ENCODE measurements around the gene AZIN2.
A peak's percentile ranks its signal among the peaks of the same experiment; 100 is the strongest.
"Not testable (repeated sequence)": the region's sequence is repeated elsewhere in the genome, so short reads cannot be mapped to it uniquely, and the experiment has no call there.

The AZIN2 gene

GRCh38 chr1:33057095-33057494 is 23.9 kb upstream of the AZIN2 start:
- no peak for DNase-seq (ENCODE audit: low spot score)

GRCh38 chr1:33060579-33061083 is 20.3 kb upstream of the AZIN2 start:
- DNase-seq (ENCODE audit: low spot score) = no peak

GRCh38 chr1:33061834-33062233 is 19.1 kb upstream of the AZIN2 start:
- no peak for DNase-seq (ENCODE audit: low spot score)

GRCh38 chr1:33064284-33064683 is 16.7 kb upstream of the AZIN2 start:
- DNase-seq (ENCODE audit: low spot score) = not testable (repeated sequence)

- DNase-seq (ENCODE audit: low spot score) = no peak
These were observed 15.7 kb upstream of the AZIN2 start for GRCh38 chr1:33065301-33065700.

DNA sequence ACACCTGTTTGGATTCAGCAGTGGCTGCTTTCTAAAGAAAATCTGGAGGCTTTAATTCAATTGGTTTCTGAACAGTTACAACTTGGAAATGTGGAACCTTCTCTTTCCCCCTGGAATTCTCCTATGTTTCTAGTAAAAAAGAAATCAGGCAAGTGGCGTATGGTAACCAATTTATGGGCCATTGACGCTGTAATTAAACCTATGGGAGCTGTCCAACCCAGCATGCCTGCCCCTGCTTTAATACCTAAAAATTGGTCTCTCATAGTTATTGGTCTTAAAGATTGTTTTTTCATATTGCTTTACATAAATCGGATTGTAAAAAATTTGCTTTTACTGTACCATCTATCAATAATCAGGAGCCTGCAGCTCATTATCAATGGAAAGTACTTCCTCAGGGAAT is 14.5 kb upstream of the AZIN2 start:
- not testable (repeated sequence) for DNase-seq (ENCODE audit: low spot score)

- not testable (repeated sequence) for DNase-seq (ENCODE audit: low spot score)
These were observed 12.8 kb upstream of the AZIN2 start for GRCh38 chr1:33068108-33068507.

GRCh38 chr1:33070628-33071027 is 10.3 kb upstream of the AZIN2 start:
- no peak for DNase-seq (ENCODE audit: low spot score)

- DNase-seq (ENCODE audit: low spot score) = no peak
These were observed 8.2 kb upstream of the AZIN2 start for GRCh38 chr1:33072707-33073106.

DNA sequence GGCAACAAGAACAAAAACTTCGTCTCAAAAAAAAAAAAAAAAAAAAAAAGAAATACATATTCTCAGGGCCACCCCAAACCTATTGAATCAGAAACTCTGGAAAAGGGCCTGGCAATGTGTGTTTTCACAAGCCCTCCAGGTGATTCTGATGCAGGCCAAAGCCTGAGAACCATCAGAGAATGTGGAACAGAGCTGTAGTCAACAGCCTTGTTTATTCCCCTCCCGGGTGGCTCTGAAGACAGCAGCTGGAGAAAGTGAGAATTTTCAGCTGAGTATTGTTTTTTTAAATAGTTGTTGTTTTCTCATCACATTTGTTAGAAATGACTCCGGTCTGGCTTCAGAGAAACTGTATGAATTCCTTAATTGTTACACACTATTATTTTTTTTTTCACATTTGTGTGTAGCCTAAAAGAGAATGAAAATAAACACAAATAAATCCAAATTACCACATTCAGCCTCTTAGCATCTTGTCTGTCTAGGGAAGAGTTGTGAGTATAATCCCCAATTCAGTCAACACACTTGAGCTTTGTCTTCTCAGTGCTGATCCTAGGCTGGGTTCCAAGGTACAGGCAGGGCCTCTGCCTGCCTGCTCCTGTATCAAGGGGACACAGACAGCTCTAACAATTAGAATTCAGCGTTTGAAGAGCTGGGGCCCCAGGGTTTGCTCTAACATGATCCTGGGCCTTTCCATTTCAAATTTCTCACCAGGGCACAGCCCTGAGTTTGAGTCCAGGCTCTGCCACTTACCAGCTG is 6.6 kb upstream of the AZIN2 start:
- no peak for DNase-seq (ENCODE audit: low spot score)

- DNase-seq (ENCODE audit: low spot score) = no peak
These were observed 2.8 kb upstream of the AZIN2 start for GRCh38 chr1:33078030-33078591.

- DNase-seq (ENCODE audit: low spot score) = no peak
These were observed 580 bp upstream of the AZIN2 start for GRCh38 chr1:33080373-33080772.

DNA sequence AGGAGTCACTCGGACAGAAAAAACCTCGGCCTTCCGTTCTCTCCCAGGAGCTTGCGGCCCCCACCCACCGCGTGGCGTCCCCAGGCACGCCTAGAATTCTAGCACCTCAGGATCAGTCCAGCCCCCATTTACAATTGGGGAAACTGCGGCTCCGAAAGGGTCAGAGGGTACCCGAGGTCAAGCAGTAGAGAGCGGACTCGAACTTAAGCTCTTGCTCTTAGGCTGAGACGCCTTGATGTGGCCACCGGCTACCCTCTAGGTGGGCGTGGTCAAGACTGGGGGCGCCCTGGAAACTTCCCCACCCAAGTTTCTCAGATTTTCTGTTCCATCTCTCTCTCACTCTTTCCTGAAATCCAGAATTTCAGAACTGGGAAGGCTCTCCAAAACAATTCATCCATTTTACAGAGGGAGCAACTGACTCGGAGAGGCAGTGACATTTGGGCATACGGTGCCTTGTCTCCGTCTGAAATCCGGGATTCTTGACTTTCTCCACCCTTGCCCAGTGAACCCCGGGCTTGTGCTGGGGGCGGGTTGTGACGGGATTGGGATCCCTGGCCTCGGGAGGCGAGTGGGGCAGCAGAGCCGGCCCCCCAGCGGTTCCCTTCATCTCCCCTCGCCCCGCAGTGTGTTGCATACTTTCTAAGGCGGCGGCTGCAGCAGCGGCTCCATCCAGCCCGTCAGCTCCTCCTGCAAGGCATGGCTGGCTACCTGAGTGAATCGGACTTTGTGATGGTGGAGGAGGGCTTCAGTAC is 777 bp downstream of the AZIN2 start:
- DNase-seq (ENCODE audit: low spot score) = no peak

DNA sequence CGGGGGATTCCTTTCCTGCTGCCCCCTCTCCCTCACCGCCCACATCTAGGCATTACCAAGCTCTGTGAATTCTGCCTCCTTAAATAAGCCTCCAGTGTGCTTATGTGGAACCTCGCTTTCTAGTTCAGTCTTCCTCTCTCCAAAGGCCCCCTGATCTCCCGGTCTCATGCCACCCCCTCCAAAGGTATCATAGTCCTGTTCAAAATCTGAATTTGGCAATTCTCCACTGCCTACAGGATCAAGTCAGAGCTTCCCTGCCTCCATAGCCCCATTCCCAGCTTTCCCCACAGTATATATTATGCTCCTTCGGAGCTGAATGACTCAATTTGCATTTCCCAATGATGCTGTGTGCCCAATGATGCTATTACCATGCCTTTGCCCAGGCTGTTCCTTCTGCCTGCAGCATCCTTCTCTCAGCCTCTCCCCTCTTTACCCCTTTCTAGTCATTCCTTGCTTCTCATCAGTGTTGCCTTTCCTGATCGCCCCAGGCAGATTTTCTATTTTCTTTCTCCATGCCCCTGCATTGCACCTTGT is 1.7 kb downstream of the AZIN2 start:
- no peak for DNase-seq (ENCODE audit: low spot score)

- DNase-seq (ENCODE audit: low spot score) = no peak
These were observed 4.4 kb downstream of the AZIN2 start for GRCh38 chr1:33085332-33085731.

DNA sequence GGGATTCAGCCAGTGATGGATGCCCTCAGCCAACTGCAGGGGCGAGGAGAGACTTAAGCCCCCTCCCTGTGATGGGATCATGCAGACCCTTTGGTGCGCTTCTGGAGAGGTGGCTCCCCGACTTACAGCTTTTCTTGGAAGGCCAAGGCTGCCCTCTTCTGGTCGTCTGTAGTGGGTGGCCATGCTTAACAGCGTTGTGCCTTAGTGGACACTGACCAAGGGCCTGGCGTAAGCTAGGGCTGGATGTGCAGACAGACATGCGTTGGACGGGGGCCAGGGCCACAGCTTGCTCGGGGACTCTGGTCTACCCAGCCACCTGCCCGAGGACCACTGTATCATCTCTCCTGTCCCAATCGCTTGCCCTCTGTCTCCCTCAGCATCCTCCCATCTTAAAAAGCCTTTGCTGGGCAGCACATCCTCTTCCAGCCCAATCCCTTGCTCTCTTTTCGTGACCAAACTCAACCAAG is 5.5 kb downstream of the AZIN2 start:
- DNase-seq (ENCODE audit: low spot score) = peak; percentile 25

- DNase-seq (ENCODE audit: low spot score) = no peak
These were observed 6.7 kb downstream of the AZIN2 start for GRCh38 chr1:33087677-33088076.

DNA sequence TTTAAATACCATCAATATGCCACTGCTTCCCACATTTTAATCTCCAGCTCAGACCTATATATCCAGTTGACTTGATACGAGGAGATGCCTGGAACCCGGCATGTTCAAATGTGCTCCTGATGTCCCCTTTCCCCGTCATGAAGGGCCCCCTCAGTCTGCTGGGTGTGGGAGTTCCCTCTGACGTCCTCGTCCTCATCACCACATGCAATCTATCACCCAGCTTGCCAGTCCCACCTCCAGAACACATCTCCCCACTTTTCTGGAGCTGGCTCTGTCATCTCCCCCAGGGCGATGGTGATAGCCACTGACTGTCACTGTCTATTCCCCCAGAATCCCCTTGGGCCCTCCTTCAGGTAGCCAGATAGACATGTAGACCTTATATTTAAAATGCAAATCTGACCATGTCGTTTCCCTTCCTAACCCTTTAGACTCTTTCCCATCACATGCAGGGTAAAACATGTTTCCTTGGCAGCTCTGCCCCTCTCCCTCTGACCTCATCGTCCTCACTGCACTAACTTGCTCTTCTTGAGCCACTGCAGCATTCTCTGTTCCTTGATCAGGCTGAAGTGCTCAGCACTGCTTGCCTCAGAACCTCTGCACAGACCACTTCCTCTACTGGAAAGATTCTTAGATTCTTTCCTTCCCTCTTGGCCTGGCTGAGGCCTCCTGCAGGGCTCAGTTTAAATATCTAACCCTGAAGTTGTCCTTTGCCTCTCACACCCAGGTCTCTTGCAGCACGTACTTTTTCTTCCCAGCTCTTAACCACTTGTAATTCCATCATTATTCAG is 7.4 kb downstream of the AZIN2 start:
- DNase-seq (ENCODE audit: low spot score) = no peak

- no peak for DNase-seq (ENCODE audit: low spot score)
These were observed 8.5 kb downstream of the AZIN2 start for GRCh38 chr1:33089457-33089856.

DNA sequence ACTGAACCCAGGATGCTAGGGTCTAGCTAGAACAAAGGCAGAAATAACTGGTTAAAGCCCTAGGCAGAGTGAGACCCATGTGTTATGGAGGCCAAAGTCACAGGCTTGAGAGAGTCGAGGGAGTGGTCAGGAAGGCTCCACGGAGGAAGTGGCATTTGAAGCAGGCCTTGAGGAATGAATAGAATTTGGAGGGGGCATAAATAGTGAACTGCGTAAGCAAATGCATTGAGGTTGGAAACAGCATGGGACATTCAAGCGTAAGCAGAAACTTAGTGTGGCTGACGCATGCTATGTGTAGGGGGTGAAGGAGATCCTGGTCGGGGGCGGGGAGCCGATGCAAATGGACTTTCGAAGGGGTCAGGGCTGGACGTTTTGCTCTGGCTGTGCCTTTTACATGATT is 11.5 kb downstream of the AZIN2 start:
- no peak for DNase-seq (ENCODE audit: low spot score)

GRCh38 chr1:33093004-33093403 is 12.1 kb downstream of the AZIN2 start:
- DNase-seq (ENCODE audit: low spot score) = no peak

- DNase-seq (ENCODE audit: low spot score) = no peak
These were observed 13.5 kb downstream of the AZIN2 start for GRCh38 chr1:33094486-33094885.
